HEK293 (cell line): Measurements from ENCODE around the gene ETNK2.
A peak's percentile ranks its signal among the peaks of the same experiment; 100 is the strongest.

Experiments
- CTCF ChIA-PET: fragments of 350-600 bp; formaldehyde crosslinking; extraction: SDS; loops from one replicate; lab custom pipeline; 2021; ENCODE audit warnings: antibody characterized with exemption; lab: Yijun Ruan, JAX
- POLR2A ChIA-PET: fragments of 300-600 bp; formaldehyde crosslinking; extraction: SDS; loops from one replicate; lab custom pipeline; 2020; ENCODE audit warnings: antibody characterized with exemption, inconsistent platforms; lab: Yijun Ruan, JAX
- H3K27ac ChIP-seq: fragments of 200-500 bp; sonication (Bioruptor generic); 2 replicates; pipeline ENCODE4 v1.5.1; 2014; ENCODE audit warnings: low read depth, low read length, control low read depth, inconsistent platforms; ENCODE audit errors: extremely low read depth
- H3K36me3 ChIP-seq, 2 experiments: fragments of 200-500 bp in 1 of 2; sonication (Bioruptor generic) in 1 of 2; 1 replicate in 1 of 2; 2 replicates in 1 of 2; pipeline ENCODE4 v1.5.1; 2014 to 2017; ENCODE audit warnings: inconsistent platforms in 2 of 2, low read length in 2 of 2; ENCODE audit not compliant: control insufficient read depth in 2 of 2, insufficient read depth in 1 of 2
- H3K4me1 ChIP-seq: fragments of 200-500 bp; sonication (Bioruptor generic); 2 replicates; pipeline ENCODE4 v1.5.1; 2014; ENCODE audit warnings: mild to moderate bottlenecking, low read length, inconsistent platforms; ENCODE audit not compliant: control insufficient read depth, insufficient read depth
- H3K4me3 ChIP-seq: 2 replicates; pipeline ENCODE4 v1.5.1; 2011; ENCODE audit warnings: low read depth, mild to moderate bottlenecking, control low read depth, low read length, moderate library complexity
- H3K9me3 ChIP-seq: fragments of 200-500 bp; sonication (Bioruptor generic); 2 replicates; pipeline ENCODE4 v1.5.1; 2014; ENCODE audit warnings: low read depth, low read length, inconsistent platforms; ENCODE audit not compliant: control insufficient read depth, insufficient read depth
- KLF9 ChIP-seq: fragments of 450-650 bp; formaldehyde crosslinking; IDR thresholded peaks from 2 replicates; pipeline ENCODE4 v1.5.1; 2016; ENCODE audit warnings: missing biosample characterization, missing genetic modification characterization, low read depth
- SETDB1 ChIP-seq: IDR thresholded peaks from one replicate; pipeline ENCODE4 v1.6.1; 2017; ENCODE audit warnings: mild to moderate bottlenecking, low read length, moderate library complexity, mixed read lengths; ENCODE audit not compliant: insufficient read length
- ZBTB1 ChIP-seq: fragments of 450-650 bp; formaldehyde crosslinking; IDR thresholded peaks from 2 replicates; pipeline ENCODE4 v1.5.1; 2016; ENCODE audit warnings: missing biosample characterization, missing genetic modification characterization
- ZEB2 ChIP-seq: fragments of 450-650 bp; formaldehyde crosslinking; IDR thresholded peaks from 2 replicates; pipeline ENCODE4 v1.5.1; 2016; ENCODE audit warnings: missing biosample characterization, missing genetic modification characterization
- ZIC2 ChIP-seq: fragments of 450-650 bp; formaldehyde crosslinking; IDR thresholded peaks from 2 replicates; pipeline ENCODE4 v1.5.1; 2016; ENCODE audit warnings: missing biosample characterization, missing genetic modification characterization
- ZNF184 ChIP-seq: fragments of 450-650 bp; IDR thresholded peaks from 2 replicates; pipeline ENCODE4 v1.5.1; 2018; ENCODE audit warnings: missing biosample characterization, mild to moderate bottlenecking, missing genetic modification characterization
- ZNF24 ChIP-seq: fragments of 450-650 bp; formaldehyde crosslinking; IDR thresholded peaks from 2 replicates; pipeline ENCODE4 v1.5.1; 2016; ENCODE audit warnings: missing biosample characterization, missing genetic modification characterization
- ZNF292 ChIP-seq: fragments of 450-650 bp; formaldehyde crosslinking; IDR thresholded peaks from 2 replicates; pipeline ENCODE4 v1.5.1; 2016; ENCODE audit warnings: low read depth, missing biosample characterization, missing genetic modification characterization, borderline replicate concordance
- ZNF354C ChIP-seq: fragments of 450-650 bp; formaldehyde crosslinking; IDR thresholded peaks from 2 replicates; pipeline ENCODE4 v1.5.1; 2016; ENCODE audit warnings: missing biosample characterization, missing genetic modification characterization, low read depth, borderline replicate concordance
- ZNF423 ChIP-seq: fragments of 450-650 bp; formaldehyde crosslinking; IDR thresholded peaks from 2 replicates; pipeline ENCODE4 v1.5.1; 2016; ENCODE audit warnings: missing biosample characterization, missing genetic modification characterization
- ZNF596 ChIP-seq: fragments of 450-650 bp; IDR thresholded peaks from 2 replicates; pipeline ENCODE4 v1.5.0; 2018; ENCODE audit warnings: missing biosample characterization, mild to moderate bottlenecking, missing genetic modification characterization, moderate library complexity
- ZNF621 ChIP-seq: fragments of 450-650 bp; formaldehyde crosslinking; IDR thresholded peaks from 2 replicates; pipeline ENCODE4 v1.5.1; 2017; ENCODE audit warnings: missing biosample characterization, missing genetic modification characterization
- ZNF623 ChIP-seq: fragments of 450-650 bp; formaldehyde crosslinking; IDR thresholded peaks from 2 replicates; pipeline ENCODE4 v1.5.1; 2016; ENCODE audit warnings: missing biosample characterization, missing genetic modification characterization
- ZNF658 ChIP-seq: fragments of 450-650 bp; formaldehyde crosslinking; IDR thresholded peaks from 2 replicates; pipeline ENCODE4; 2016; ENCODE audit warnings: missing biosample characterization, missing genetic modification characterization
- ZNF747 ChIP-seq: fragments of 450-650 bp; formaldehyde crosslinking; IDR thresholded peaks from 2 replicates; pipeline ENCODE4 v1.5.1; 2016; ENCODE audit warnings: missing biosample characterization, missing genetic modification characterization
- TF ChIP-seq, protein P1 (sequence below): fragments of 450-650 bp; formaldehyde crosslinking; IDR thresholded peaks from 2 replicates; pipeline ENCODE4 v1.5.1; 2016; ENCODE audit warnings: missing biosample characterization, missing genetic modification characterization
- TF ChIP-seq, protein P2 (sequence below): fragments of 450-650 bp; formaldehyde crosslinking; IDR thresholded peaks from 2 replicates; pipeline ENCODE4 v1.5.1; 2016; ENCODE audit warnings: missing biosample characterization, missing genetic modification characterization, low read depth
- TF ChIP-seq, protein P3 (sequence below): fragments of 450-650 bp; formaldehyde crosslinking; IDR thresholded peaks from 2 replicates; pipeline ENCODE4 v1.5.1; 2016; ENCODE audit warnings: missing biosample characterization, missing genetic modification characterization
- TF ChIP-seq, protein P4 (sequence below): fragments of 450-650 bp; formaldehyde crosslinking; IDR thresholded peaks from 2 replicates; pipeline ENCODE4 v1.5.1; 2017; ENCODE audit warnings: missing biosample characterization, missing genetic modification characterization

The ETNK2 gene

DNA sequence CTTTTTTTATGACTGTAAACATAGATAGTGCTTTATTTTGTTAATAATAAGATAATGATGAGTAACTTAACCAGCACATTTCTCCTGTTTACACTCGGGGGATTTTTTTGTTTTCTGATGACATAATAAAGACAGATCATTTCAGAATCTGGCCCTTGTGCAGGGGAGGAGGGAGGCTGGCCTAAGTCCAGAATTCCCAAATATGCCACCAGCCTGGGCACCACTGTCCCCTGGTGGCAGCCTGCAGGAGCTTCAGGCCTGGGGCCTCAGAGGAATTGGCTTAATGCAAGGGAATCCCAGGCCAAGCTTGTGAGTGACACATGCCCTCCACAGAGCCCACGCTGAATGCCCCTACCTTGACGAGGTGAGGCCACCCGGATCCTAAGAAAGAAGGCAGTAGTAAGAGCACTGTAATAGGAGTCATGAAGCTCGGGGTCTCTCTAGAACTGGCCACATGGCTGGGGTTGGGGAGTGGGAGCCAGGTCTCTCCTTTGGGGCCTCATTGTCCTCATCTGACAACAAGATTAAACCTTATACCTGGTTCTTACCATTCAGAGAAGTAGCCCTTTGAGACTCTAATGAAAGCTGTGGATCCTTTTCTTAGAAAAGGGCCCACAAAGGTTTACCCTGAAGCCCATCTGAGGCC is 24.1 kb downstream of the ETNK2 start (continued):
- TF ChIP-seq, protein P1, sequence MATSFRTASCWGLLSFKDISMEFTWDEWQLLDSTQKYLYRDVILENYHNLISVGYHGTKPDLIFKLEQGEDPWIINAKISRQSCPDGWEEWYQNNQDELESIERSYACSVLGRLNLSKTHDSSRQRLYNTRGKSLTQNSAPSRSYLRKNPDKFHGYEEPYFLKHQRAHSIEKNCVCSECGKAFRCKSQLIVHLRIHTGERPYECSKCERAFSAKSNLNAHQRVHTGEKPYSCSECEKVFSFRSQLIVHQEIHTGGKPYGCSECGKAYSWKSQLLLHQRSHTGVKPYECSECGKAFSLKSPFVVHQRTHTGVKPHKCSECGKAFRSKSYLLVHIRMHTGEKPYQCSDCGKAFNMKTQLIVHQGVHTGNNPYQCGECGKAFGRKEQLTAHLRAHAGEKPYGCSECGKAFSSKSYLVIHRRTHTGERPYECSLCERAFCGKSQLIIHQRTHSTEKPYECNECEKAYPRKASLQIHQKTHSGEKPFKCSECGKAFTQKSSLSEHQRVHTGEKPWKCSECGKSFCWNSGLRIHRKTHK (tag by site-specific recombination) = no peak
- no peak for TF ChIP-seq ZNF621 (tag by site-specific recombination)
- TF ChIP-seq, protein P2, sequence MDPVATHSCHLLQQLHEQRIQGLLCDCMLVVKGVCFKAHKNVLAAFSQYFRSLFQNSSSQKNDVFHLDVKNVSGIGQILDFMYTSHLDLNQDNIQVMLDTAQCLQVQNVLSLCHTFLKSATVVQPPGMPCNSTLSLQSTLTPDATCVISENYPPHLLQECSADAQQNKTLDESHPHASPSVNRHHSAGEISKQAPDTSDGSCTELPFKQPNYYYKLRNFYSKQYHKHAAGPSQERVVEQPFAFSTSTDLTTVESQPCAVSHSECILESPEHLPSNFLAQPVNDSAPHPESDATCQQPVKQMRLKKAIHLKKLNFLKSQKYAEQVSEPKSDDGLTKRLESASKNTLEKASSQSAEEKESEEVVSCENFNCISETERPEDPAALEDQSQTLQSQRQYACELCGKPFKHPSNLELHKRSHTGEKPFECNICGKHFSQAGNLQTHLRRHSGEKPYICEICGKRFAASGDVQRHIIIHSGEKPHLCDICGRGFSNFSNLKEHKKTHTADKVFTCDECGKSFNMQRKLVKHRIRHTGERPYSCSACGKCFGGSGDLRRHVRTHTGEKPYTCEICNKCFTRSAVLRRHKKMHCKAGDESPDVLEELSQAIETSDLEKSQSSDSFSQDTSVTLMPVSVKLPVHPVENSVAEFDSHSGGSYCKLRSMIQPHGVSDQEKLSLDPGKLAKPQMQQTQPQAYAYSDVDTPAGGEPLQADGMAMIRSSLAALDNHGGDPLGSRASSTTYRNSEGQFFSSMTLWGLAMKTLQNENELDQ (tag by site-specific recombination) = no peak
- no peak for TF ChIP-seq ZNF658 (tag by site-specific recombination)
- TF ChIP-seq, protein P3, sequence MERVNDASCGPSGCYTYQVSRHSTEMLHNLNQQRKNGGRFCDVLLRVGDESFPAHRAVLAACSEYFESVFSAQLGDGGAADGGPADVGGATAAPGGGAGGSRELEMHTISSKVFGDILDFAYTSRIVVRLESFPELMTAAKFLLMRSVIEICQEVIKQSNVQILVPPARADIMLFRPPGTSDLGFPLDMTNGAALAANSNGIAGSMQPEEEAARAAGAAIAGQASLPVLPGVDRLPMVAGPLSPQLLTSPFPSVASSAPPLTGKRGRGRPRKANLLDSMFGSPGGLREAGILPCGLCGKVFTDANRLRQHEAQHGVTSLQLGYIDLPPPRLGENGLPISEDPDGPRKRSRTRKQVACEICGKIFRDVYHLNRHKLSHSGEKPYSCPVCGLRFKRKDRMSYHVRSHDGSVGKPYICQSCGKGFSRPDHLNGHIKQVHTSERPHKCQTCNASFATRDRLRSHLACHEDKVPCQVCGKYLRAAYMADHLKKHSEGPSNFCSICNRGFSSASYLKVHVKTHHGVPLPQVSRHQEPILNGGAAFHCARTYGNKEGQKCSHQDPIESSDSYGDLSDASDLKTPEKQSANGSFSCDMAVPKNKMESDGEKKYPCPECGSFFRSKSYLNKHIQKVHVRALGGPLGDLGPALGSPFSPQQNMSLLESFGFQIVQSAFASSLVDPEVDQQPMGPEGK (tag by site-specific recombination) = peak; percentile 56; the same call in 1 of the 2 replicates
- TF ChIP-seq ZNF354C (tag by site-specific recombination) = no peak
- no peak for TF ChIP-seq ZNF423 (tag by site-specific recombination)
- TF ChIP-seq, protein P4, sequence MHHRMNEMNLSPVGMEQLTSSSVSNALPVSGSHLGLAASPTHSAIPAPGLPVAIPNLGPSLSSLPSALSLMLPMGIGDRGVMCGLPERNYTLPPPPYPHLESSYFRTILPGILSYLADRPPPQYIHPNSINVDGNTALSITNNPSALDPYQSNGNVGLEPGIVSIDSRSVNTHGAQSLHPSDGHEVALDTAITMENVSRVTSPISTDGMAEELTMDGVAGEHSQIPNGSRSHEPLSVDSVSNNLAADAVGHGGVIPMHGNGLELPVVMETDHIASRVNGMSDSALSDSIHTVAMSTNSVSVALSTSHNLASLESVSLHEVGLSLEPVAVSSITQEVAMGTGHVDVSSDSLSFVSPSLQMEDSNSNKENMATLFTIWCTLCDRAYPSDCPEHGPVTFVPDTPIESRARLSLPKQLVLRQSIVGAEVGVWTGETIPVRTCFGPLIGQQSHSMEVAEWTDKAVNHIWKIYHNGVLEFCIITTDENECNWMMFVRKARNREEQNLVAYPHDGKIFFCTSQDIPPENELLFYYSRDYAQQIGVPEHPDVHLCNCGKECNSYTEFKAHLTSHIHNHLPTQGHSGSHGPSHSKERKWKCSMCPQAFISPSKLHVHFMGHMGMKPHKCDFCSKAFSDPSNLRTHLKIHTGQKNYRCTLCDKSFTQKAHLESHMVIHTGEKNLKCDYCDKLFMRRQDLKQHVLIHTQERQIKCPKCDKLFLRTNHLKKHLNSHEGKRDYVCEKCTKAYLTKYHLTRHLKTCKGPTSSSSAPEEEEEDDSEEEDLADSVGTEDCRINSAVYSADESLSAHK (tag by site-specific recombination) = no peak
- no peak for TF ChIP-seq ZBTB1 (tag by site-specific recombination)
- TF ChIP-seq ZNF292 (tag by site-specific recombination) = no peak
- TF ChIP-seq ZNF747 (tag by site-specific recombination) = no peak

DNA sequence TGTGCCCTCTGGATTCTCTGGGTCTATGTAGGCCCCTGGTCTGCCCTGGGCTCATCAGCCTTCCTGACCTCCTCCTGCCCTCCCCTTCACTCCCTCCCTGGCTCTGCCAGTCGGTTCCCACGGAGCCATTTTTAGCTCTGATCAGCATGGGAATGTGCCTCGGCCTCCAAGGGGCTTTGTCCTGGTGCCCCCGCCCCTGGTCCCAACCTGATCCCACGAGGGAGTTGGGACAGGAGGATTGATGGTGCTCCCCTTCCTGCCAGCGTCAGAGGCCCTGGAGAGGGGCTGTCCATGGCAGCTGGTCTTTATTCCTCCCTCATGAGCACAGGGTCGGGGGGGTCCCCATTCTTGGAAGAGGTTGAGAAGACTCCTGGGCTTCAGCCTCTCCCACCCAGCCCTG is 24.9 kb downstream of the ETNK2 start:
- CTCF ChIA-PET = interaction anchor here (0.9 to 6.0 kb wide), 7 partner anchors 26 to 268 kb away, joined by 3 to 167 read pairs (median 5); partner anchors contain the start of gene SNRPE
- Histone ChIP-seq H3K27ac (no peak overlapping the region), H3K36me3 (peaks cover 0 to 37% of the 10 kb centered on the region in 2 experiments; a peak in 1 of 3 replicates)

More for the DNA sequence above, 24.9 kb downstream of the ETNK2 start:
- TF ChIP-seq ZIC2 (tag by site-specific recombination) = no peak
- TF ChIP-seq ZNF184 (tag by site-specific recombination) = no peak
- TF ChIP-seq ZNF596 (tag by site-specific recombination) = no peak
- TF ChIP-seq SETDB1 = no peak
- no peak for TF ChIP-seq KLF9
- no peak for TF ChIP-seq ZNF623
- no peak for TF ChIP-seq ZEB2
- TF ChIP-seq ZNF24 (tag by site-specific recombination) = no peak
- POLR2A ChIA-PET = interaction anchor here (1.1 kb wide), 1 partner anchor 262 kb away, joined by 5 read pairs; no protein-coding TSS in a partner anchor
- H3K4me1 ChIP-seq = 0 out of 2 replicates have a peak, but pooled peaks cover 3% of the 10 kb centered on the region
- H3K4me3 ChIP-seq = no peak overlapping the region
- no peaks in the 10 kb centered on the region for H3K9me3 ChIP-seq
